Prostate gland (tissue), 2 donors: ENCODE data around the gene MGME1. TPM values are rescaled to one million over a fixed set of nuclear protein-coding genes. Genes with fewer than 3 reads are reported as not detected.

Experiments used
- DNase-seq: peaks from one replicate; pipeline ENCODE4 v3.0.0-alpha.2; 2019; ENCODE audit warnings: low spot score
- H3K27ac ChIP-seq, 2 donors: fragments of 200-600 bp; sonication (generic); 2 replicates each; pipeline ENCODE4 v1.5.1; 2017 to 2019
- H3K27me3 ChIP-seq: fragments of 200-600 bp; sonication (generic); replicated peaks from 2 replicates; pipeline ENCODE4 v1.5.1; 2019; ENCODE audit not compliant: insufficient read depth
- H3K36me3 ChIP-seq, 2 donors: fragments of 200-600 bp; sonication (generic); 1 replicate in 1 of 2; 2 replicates in 1 of 2; pipeline versions ENCODE4 v1.5.1 to v1.8.1; 2017 to 2019
- H3K4me1 ChIP-seq: fragments of 200-600 bp; sonication (generic); replicated peaks from 2 replicates; pipeline ENCODE4 v1.5.1; 2019
- H3K4me3 ChIP-seq, 2 donors: fragments of 200-600 bp; sonication (generic); 2 replicates each; pipeline ENCODE4 v1.5.1; 2017 to 2019
- H3K9me3 ChIP-seq: fragments of 200-600 bp; sonication (generic); 2 replicates; pipeline ENCODE4 v1.5.1; 2017
- CTCF ChIP-seq, 4 experiments: fragments of 200-600 bp in 2 of 4; fragments of 450-650 bp in 2 of 4; sonication (generic) in 2 of 4; IDR thresholded peaks; 1 replicate in 3 of 4; 2 replicates in 1 of 4; pipeline ENCODE4 v1.5.1; 2016 to 2019; ENCODE audit warnings: antibody characterized with exemption in 4 of 4, mild to moderate bottlenecking in 2 of 4, moderate library complexity in 2 of 4
- POLR2A ChIP-seq: fragments of 450-650 bp; IDR thresholded peaks from one replicate; pipeline ENCODE4 v1.6.1; 2016; ENCODE audit warnings: antibody characterized with exemption, mild to moderate bottlenecking
- POLR2AphosphoS5 ChIP-seq: sonication (generic); formaldehyde crosslinking; IDR thresholded peaks from one replicate; pipeline ENCODE4 v1.6.1; 2017; ENCODE audit warnings: antibody characterized with exemption
- WGBS: methylation state at CpG from one replicate; pipeline ENCODE4 v1.1.5; 2018; 5-methylcytosine and 5-hydroxymethylcytosine counted together
- intact Hi-C: fragments of 100-400 bp; cut with DNase I; formaldehyde crosslinking; loops from one replicate; pipeline ENCODE4 v1.14.2; 2022
- total RNA-seq, 2 donors: library from RNA; depleted of rRNA; stranded (reverse); fragments of >200 nt; gene quantifications; one replicate each; pipeline ENCODE4 v1.1.0, GENCODE V29; 2016

MGME1 gene
- total RNA-seq, 2 donors from 2014 or later, result 11.1 to 15.5 TPM

GRCh38 chr20:17961587-17961940 is 7.3 kb upstream of the MGME1 start:
- no peaks in the 10 kb centered on the region for H3K4me1 ChIP-seq

GRCh38 chr20:17963114-17963897 is 5.5 kb upstream of the MGME1 start:
- no peak for DNase-seq
- 88% methylated on average over 9 of the region's 9 CpGs for WGBS

More at GRCh38 chr20:17961587-17961940, 7.3 kb upstream of the MGME1 start:
- Histone ChIP-seq H3K27me3 (no peaks in the 10 kb centered on the region), H3K9me3 (no peaks in the 10 kb centered on the region), H3K27ac (peak overlapping the region; percentile 20 to 44), H3K4me3 (no peak overlapping the region), H3K36me3 (no peaks in the 10 kb centered on the region)
- no peak for DNase-seq
- 5% methylated on average over 1 of the region's 1 CpG for WGBS
- intact Hi-C loops, result loop anchor here (5.0 kb wide), 1 partner anchor 36 kb away; no protein-coding TSS in a partner anchor
- TF ChIP-seq CTCF (IDR thresholded peaks at IDR 0.05) (no peak), POLR2AphosphoS5 (no peak), POLR2A (no peak)

GRCh38 chr20:17964073-17964472 is 4.7 kb upstream of the MGME1 start:
- WGBS, result 85% methylated on average over 1 of the region's 1 CpG
- H3K9me3 ChIP-seq, result no peaks in the 10 kb centered on the region
- H3K4me1 ChIP-seq, result no peaks in the 10 kb centered on the region
- intact Hi-C loops, result loop anchor here (5.0 kb wide), 1 partner anchor 33 kb away; no protein-coding TSS in a partner anchor
- DNase-seq, result no peak
- no peaks in the 10 kb centered on the region for H3K27me3 ChIP-seq
- no peak for TF ChIP-seq CTCF (IDR thresholded peaks at IDR 0.05)
- TF ChIP-seq POLR2A, result no peak
- TF ChIP-seq POLR2AphosphoS5, result no peak
- no peak overlapping the region for H3K27ac ChIP-seq
- H3K36me3 ChIP-seq, result no peaks in the 10 kb centered on the region
- no peak overlapping the region for H3K4me3 ChIP-seq

More at GRCh38 chr20:17963114-17963897, 5.5 kb upstream of the MGME1 start:
- no peak for TF ChIP-seq POLR2AphosphoS5
- TF ChIP-seq POLR2A, result no peak
- TF ChIP-seq CTCF (IDR thresholded peaks at IDR 0.05), result no peak
- no peaks in the 10 kb centered on the region for H3K4me1 ChIP-seq
- no peaks in the 10 kb centered on the region for H3K9me3 ChIP-seq
- intact Hi-C loops, result loop anchor here (5.0 kb wide), 1 partner anchor 34 kb away; no protein-coding TSS in a partner anchor
- H3K36me3 ChIP-seq, result no peaks in the 10 kb centered on the region
- H3K27ac ChIP-seq, result no peak overlapping the region
- H3K4me3 ChIP-seq, result no peak overlapping the region
- no peaks in the 10 kb centered on the region for H3K27me3 ChIP-seq

GRCh38 chr20:17964632-17965031 is 4.2 kb upstream of the MGME1 start:
- no peak overlapping the region for H3K4me3 ChIP-seq
- intact Hi-C loops, result loop anchor here (5.0 kb wide), 1 partner anchor 33 kb away; no protein-coding TSS in a partner anchor

More at GRCh38 chr20:17964632-17965031, 4.2 kb upstream of the MGME1 start:
- TF ChIP-seq CTCF (IDR thresholded peaks at IDR 0.05), result no peak
- no peak for TF ChIP-seq POLR2AphosphoS5
- TF ChIP-seq POLR2A, result no peak
- Histone ChIP-seq H3K27me3 (no peaks in the 10 kb centered on the region), H3K27ac (no peak overlapping the region), H3K36me3 (no peaks in the 10 kb centered on the region), H3K4me1 (no peaks in the 10 kb centered on the region), H3K9me3 (no peaks in the 10 kb centered on the region)
- DNase-seq, result no peak
- WGBS, result 74% methylated on average over 3 of the region's 3 CpGs
